Panc1 (cell line): Measurements from ENCODE around the gene DDAH1. TPM values are rescaled to one million over a fixed set of nuclear protein-coding genes. Genes with fewer than 3 reads are reported as not detected.

Source experiments
- ATAC-seq: fragments of 200-7000 bp; cut with Tn5 transposase; 2 replicates; pipeline ENCODE4 v1.9.1; 2020; ENCODE audit warnings: mild to moderate bottlenecking, moderate library complexity
- BruUV-seq: library from RNA; stranded (reverse); fragments of 400-500 nt; replicated peaks from 2 replicates; lab custom pipeline; 2021; lab: Mats Ljungman, UMichigan
- CTCF ChIA-PET: fragments of 300-600 bp; sonication (Branson Sonifier 250); formaldehyde crosslinking; loops from one replicate; lab custom pipeline; 2022; ENCODE audit warnings: antibody characterized with exemption; lab: Charles Lee
- POLR2A ChIA-PET: fragments of 300-600 bp; sonication (Branson Sonifier 250); formaldehyde crosslinking; loops from one replicate; lab custom pipeline; 2022; ENCODE audit warnings: antibody characterized with exemption; lab: Charles Lee
- DNase-seq: peaks from one replicate; pipeline ENCODE4 v3.0.0-alpha.2; 2010; ENCODE audit warnings: low read depth, low spot score
- H3K27ac ChIP-seq: 2 replicates; pipeline ENCODE4 v1.5.1; 2011; ENCODE audit warnings: mild to moderate bottlenecking, low read length, inconsistent platforms
- H3K27me3 ChIP-seq: fragments of 200-500 bp; sonication (Bioruptor generic); 2 replicates; pipeline ENCODE4 v1.6.0; 2014; ENCODE audit warnings: low read length, inconsistent platforms; ENCODE audit not compliant: control insufficient read depth, insufficient read depth
- H3K36me3 ChIP-seq: fragments of 200-500 bp; sonication (Bioruptor generic); 2 replicates; pipeline ENCODE4 v1.5.1; 2014; ENCODE audit warnings: inconsistent platforms, mild to moderate bottlenecking, low read length, moderate library complexity; ENCODE audit not compliant: control insufficient read depth, insufficient read depth
- H3K4me1 ChIP-seq: 2 replicates; pipeline ENCODE4 v1.5.1; 2011; ENCODE audit warnings: inconsistent platforms, mild to moderate bottlenecking, low read length, moderate library complexity; ENCODE audit not compliant: control insufficient read depth, insufficient read depth
- H3K4me3 ChIP-seq, 2 experiments: 2 replicates each; pipeline ENCODE4 v1.5.1; 2011 to 2012; ENCODE audit warnings: low read depth in 2 of 2, low read length in 2 of 2, mild to moderate bottlenecking in 2 of 2, inconsistent platforms in 1 of 2, moderate library complexity in 1 of 2
- H3K9me3 ChIP-seq: fragments of 200-500 bp; sonication (Bioruptor generic); 2 replicates; pipeline ENCODE4 v1.5.1; 2014; ENCODE audit warnings: low read depth, mild to moderate bottlenecking, inconsistent platforms, low read length, moderate library complexity; ENCODE audit not compliant: control insufficient read depth, insufficient read depth
- POLR2AphosphoS5 ChIP-seq: IDR thresholded peaks from 2 replicates; pipeline ENCODE4 v1.6.1; 2012; ENCODE audit warnings: mild to moderate bottlenecking, low read depth, low read length, moderate library complexity
- SIN3A ChIP-seq: IDR thresholded peaks from 2 replicates; pipeline ENCODE4 v1.6.1; 2012; ENCODE audit warnings: low read depth, mild to moderate bottlenecking, low read length, moderate library complexity, borderline replicate concordance; ENCODE audit not compliant: insufficient read depth
- TCF7L2 ChIP-seq: IDR thresholded peaks from 2 replicates; pipeline ENCODE4 v1.6.1; 2011; ENCODE audit warnings: mild to moderate bottlenecking, low read depth, low read length, inconsistent platforms
- in situ Hi-C: cut with HindIII; loops from 2 replicates; pipeline ENCODE4 v1.10.0; 2016; ENCODE audit warnings: low sequenced_read_pairs, low pct_unique_long_range_greater_than_20kb
- intact Hi-C: fragments of 100-400 bp; cut with micrococcal nuclease; formaldehyde crosslinking; loops from one replicate; pipeline ENCODE4 v1.10.0; 2022; ENCODE audit not compliant: unreplicated experiment
- total RNA-seq: library from RNA; stranded (reverse); gene quantifications from one replicate; pipeline ENCODE4 v1.2.1, GENCODE V29; 2021; ENCODE audit not compliant: unreplicated experiment
- TF ChIP-seq, protein P1 (sequence below): fragments of 450-650 bp; IDR thresholded peaks from 2 replicates; pipeline ENCODE4 v1.5.1; 2017; ENCODE audit warnings: mild to moderate bottlenecking
- TF ChIP-seq, protein P2 (sequence below), 2 experiments: IDR thresholded peaks; 2 replicates each; pipeline ENCODE4 v1.6.1; 2011 to 2012; ENCODE audit warnings: low read depth in 2 of 2, control low read depth in 1 of 2, low read length in 1 of 2, mild to moderate bottlenecking in 1 of 2, moderate library complexity in 1 of 2; ENCODE audit not compliant: insufficient read depth in 1 of 2

Gene DDAH1
- total RNA-seq, 1 experiment from 2014 or later, result 85.4 TPM

DNA sequence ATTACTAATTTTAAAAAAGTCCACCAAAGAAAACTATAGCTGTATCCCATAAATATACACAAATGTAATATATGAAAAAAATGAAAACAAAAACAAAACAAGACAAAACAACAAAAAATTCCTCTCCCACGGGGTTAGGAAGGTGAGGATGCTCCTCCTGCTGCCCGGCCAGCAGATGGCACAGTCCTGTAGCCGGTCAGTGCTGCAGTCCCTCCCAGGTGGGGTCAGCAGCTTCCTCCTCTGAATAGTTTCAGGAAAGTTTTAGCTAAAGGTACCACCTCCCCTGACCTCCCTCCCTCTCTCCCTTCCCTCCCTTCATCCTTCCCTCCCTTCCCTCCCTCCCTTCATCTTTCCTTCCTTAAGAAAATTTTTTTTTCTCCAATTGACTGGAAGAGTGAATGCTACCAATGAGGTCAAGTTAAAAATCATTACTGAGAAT is 120.7 kb downstream of the DDAH1 start:
- H3K9me3 ChIP-seq, result no peaks in the 10 kb centered on the region
- no TSS peak for BruUV-seq
- H3K4me3 ChIP-seq, result no peak overlapping the region
- TF ChIP-seq SIN3A (no peak), TCF7L2 (no peak)
- TF ChIP-seq, protein P1, sequence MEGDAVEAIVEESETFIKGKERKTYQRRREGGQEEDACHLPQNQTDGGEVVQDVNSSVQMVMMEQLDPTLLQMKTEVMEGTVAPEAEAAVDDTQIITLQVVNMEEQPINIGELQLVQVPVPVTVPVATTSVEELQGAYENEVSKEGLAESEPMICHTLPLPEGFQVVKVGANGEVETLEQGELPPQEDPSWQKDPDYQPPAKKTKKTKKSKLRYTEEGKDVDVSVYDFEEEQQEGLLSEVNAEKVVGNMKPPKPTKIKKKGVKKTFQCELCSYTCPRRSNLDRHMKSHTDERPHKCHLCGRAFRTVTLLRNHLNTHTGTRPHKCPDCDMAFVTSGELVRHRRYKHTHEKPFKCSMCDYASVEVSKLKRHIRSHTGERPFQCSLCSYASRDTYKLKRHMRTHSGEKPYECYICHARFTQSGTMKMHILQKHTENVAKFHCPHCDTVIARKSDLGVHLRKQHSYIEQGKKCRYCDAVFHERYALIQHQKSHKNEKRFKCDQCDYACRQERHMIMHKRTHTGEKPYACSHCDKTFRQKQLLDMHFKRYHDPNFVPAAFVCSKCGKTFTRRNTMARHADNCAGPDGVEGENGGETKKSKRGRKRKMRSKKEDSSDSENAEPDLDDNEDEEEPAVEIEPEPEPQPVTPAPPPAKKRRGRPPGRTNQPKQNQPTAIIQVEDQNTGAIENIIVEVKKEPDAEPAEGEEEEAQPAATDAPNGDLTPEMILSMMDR, result peak; percentile 99
- DNase-seq, result no peak
- peak; percentile 94 for ATAC-seq
- H3K27ac ChIP-seq, result peak overlapping the region; percentile 90
- no peaks in the 10 kb centered on the region for H3K27me3 ChIP-seq
- in situ Hi-C loops, result loop anchor here (5.0 kb wide), 1 partner anchor 37 kb away; no protein-coding TSS in a partner anchor
- 0 out of 2 replicates have a peak, but pooled peaks cover 3% of the 10 kb centered on the region for H3K36me3 ChIP-seq
- intact Hi-C loops, result loop anchor here (5.0 kb wide), 1 partner anchor 118 kb away; no protein-coding TSS in a partner anchor
- ChIA-PET POLR2A (interaction anchor here (1.1 to 1.5 kb wide), 3 partner anchors 68 to 237 kb away, joined by 3 to 4 read pairs (median 4); partner anchors contain the start of gene BCL10), CTCF (interaction anchor here (0.6 to 1.5 kb wide), 7 partner anchors 15 to 441 kb away, joined by 3 to 6 read pairs (median 4); no protein-coding TSS in a partner anchor)
- H3K4me1 ChIP-seq, result peaks cover 49% of the 10 kb centered on the region

GRCh38 chr1:85343612-85344255 is 121.2 kb downstream of the DDAH1 start:
- DNase-seq, result no peak
- Histone ChIP-seq H3K4me3 (no peak overlapping the region), H3K36me3 (0 out of 2 replicates have a peak, but pooled peaks cover under 1% of the 10 kb centered on the region), H3K4me1 (peaks cover 53% of the 10 kb centered on the region), H3K27ac (peak overlapping the region; percentile 90), H3K9me3 (no peaks in the 10 kb centered on the region), H3K27me3 (no peaks in the 10 kb centered on the region)
- ATAC-seq, result peak; percentile 81
- in situ Hi-C loops, result loop anchor here (5.0 kb wide), 1 partner anchor 36 kb away; no protein-coding TSS in a partner anchor
- TF ChIP-seq, protein P1, result 0 out of 2 replicates have a peak, but pooled peaks have one; percentile 57
- no peak for TF ChIP-seq POLR2AphosphoS5
- no peak for TF ChIP-seq SIN3A
- TF ChIP-seq, protein P2, sequence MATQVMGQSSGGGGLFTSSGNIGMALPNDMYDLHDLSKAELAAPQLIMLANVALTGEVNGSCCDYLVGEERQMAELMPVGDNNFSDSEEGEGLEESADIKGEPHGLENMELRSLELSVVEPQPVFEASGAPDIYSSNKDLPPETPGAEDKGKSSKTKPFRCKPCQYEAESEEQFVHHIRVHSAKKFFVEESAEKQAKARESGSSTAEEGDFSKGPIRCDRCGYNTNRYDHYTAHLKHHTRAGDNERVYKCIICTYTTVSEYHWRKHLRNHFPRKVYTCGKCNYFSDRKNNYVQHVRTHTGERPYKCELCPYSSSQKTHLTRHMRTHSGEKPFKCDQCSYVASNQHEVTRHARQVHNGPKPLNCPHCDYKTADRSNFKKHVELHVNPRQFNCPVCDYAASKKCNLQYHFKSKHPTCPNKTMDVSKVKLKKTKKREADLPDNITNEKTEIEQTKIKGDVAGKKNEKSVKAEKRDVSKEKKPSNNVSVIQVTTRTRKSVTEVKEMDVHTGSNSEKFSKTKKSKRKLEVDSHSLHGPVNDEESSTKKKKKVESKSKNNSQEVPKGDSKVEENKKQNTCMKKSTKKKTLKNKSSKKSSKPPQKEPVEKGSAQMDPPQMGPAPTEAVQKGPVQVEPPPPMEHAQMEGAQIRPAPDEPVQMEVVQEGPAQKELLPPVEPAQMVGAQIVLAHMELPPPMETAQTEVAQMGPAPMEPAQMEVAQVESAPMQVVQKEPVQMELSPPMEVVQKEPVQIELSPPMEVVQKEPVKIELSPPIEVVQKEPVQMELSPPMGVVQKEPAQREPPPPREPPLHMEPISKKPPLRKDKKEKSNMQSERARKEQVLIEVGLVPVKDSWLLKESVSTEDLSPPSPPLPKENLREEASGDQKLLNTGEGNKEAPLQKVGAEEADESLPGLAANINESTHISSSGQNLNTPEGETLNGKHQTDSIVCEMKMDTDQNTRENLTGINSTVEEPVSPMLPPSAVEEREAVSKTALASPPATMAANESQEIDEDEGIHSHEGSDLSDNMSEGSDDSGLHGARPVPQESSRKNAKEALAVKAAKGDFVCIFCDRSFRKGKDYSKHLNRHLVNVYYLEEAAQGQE (IDR thresholded peaks at IDR 0.05; ENCODE audit: insufficient read depth in 1 of 2, low read depth in 2 of 2, low read length in 1 of 2), result no peak
- peak; percentile 94 for TF ChIP-seq TCF7L2
- POLR2A ChIA-PET, result interaction anchor here (0.7 to 1.5 kb wide), 4 partner anchors 50 to 238 kb away, joined by 3 to 4 read pairs (median 4); partner anchors contain the start of gene BCL10
- intact Hi-C loops, result loop anchor here (5.0 kb wide), 1 partner anchor 119 kb away; no protein-coding TSS in a partner anchor
- CTCF ChIA-PET, result interaction anchor here (0.7 to 1.5 kb wide), 7 partner anchors 16 to 440 kb away, joined by 3 to 6 read pairs (median 3); no protein-coding TSS in a partner anchor
- no TSS peak for BruUV-seq
